ENCODE data around the gene ELOF1. TPM values are rescaled to one million over a fixed set of nuclear protein-coding genes. Genes with fewer than 3 reads are reported as not detected.
A peak's percentile ranks its signal among the peaks of the same experiment; 100 is the strongest.

Gene ELOF1
- total RNA-seq, 1 experiment from 2014 or later: 36.5 TPM

GRCh38 chr19:11563532-11563931 is 4.5 kb upstream of the ELOF1 start:
- H3K9me3 Mint-ChIP-seq (ENCODE audit: low read depth, unreplicated experiment): no peaks in the 10 kb centered on the region
- H3K27me3 Mint-ChIP-seq (ENCODE audit: unreplicated experiment): no peaks in the 10 kb centered on the region
- no peak for TF ChIP-seq CTCF (IDR thresholded peaks at IDR 0.05; ENCODE audit: unreplicated experiment)
- H3K4me3 Mint-ChIP-seq (ENCODE audit: low read depth, unreplicated experiment): no peak overlapping the region
- no peaks in the 10 kb centered on the region for H3K4me1 Mint-ChIP-seq (ENCODE audit: low read depth, unreplicated experiment)
- H3K36me3 Mint-ChIP-seq (ENCODE audit: insufficient read depth, unreplicated experiment): peaks cover 10% of the 10 kb centered on the region
- CTCF ChIA-PET: no interaction called here
- intact Hi-C loops (cut with micrococcal nuclease; ENCODE audit: unreplicated experiment): no loop called here
- no TSS peak for BruUV-seq (replicated peaks)
- H3K27ac Mint-ChIP-seq (ENCODE audit: unreplicated experiment): no peak overlapping the region
- DNase-seq: no peak

DNA sequence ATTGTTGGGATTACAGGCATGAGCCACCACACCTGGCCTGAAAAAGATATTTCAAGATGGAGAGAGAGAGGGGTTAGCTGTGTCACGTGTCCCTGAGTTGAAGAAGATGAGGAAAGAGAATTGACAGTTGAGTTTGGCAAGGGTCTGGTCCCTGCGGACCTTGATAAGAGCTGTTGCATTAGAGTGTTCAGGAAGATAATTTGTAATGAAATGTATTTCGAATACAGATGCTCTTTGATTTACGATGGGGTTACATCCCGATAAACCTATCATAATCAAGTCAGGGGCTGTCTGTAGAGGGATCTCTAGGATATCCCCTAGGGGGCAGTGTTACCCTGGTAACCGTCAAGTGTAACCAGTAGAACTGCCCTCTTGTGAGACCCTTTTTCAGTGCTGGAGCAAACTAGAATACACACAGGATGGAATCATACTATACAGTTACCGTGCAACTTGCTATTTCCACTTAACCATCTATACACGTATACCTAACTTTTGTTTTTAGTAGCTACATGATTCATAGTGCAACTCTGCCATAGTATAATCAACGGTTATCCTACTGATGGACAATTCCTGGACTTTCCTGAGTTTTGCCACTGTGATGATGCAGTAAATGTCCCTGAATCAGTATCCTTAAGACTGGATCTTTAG is 1.5 kb upstream of the ELOF1 start:
- intact Hi-C loops (cut with micrococcal nuclease; ENCODE audit: unreplicated experiment): loop anchor here (1.0 kb wide), 1 partner anchor 16 kb away; no protein-coding TSS in a partner anchor
- peak overlapping the region; percentile 54 for H3K27ac Mint-ChIP-seq (ENCODE audit: unreplicated experiment)
- peak overlapping the region; percentile 92 for H3K4me3 Mint-ChIP-seq (ENCODE audit: low read depth, unreplicated experiment)
- peaks cover 18% of the 10 kb centered on the region for H3K36me3 Mint-ChIP-seq (ENCODE audit: insufficient read depth, unreplicated experiment)
- peak; percentile 34 for TF ChIP-seq CTCF (IDR thresholded peaks at IDR 0.05; ENCODE audit: unreplicated experiment)
- BruUV-seq (replicated peaks): no TSS peak
- H3K27me3 Mint-ChIP-seq (ENCODE audit: unreplicated experiment): no peaks in the 10 kb centered on the region
- H3K9me3 Mint-ChIP-seq (ENCODE audit: low read depth, unreplicated experiment): no peaks in the 10 kb centered on the region
- peaks cover 16% of the 10 kb centered on the region for H3K4me1 Mint-ChIP-seq (ENCODE audit: low read depth, unreplicated experiment)
- CTCF ChIA-PET: no interaction called here
- peak; percentile 59 for DNase-seq

DNA sequence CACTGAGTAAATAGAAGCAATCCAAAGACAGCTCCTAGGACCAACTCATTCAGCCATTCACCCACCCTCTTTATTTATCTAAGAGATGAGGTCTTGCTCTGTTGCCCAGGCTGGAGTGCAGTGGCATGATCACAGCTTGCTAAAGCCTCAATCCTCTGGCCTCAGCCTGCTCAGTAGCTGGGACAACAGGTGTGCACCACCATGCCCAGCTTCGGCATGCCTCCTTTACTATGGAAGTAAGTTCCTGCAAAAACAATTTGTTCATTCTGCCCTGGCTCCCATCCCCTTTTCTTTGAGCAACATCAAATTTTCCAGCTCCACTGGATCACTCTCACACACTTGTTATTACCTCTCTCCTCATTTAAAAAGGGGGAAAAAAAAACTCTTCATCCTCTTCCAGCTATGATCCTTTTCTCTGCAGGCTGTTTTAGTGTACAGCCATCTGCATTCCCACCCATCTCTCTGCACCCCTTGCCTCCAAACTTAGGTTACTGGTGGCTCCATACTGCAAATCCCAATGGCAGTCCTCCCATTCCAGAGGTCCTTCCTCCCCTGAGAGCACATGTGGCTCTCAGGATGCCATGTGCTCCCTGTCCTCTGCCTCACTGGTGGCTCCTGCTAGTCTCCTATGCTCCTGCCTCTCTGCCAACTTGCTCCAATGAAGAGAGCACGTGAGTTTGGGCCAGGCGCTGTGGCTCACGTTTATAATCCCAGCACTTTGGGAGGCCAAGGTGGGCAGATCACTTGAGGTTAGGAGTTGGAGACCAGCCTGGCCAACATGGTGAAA is 2.2 kb downstream of the ELOF1 start:
- H3K4me3 Mint-ChIP-seq (ENCODE audit: low read depth, unreplicated experiment): no peak overlapping the region
- peaks cover 30% of the 10 kb centered on the region for H3K36me3 Mint-ChIP-seq (ENCODE audit: insufficient read depth, unreplicated experiment)
- BruUV-seq (replicated peaks): no TSS peak
- no peak overlapping the region for H3K27ac Mint-ChIP-seq (ENCODE audit: unreplicated experiment)
- TF ChIP-seq CTCF (IDR thresholded peaks at IDR 0.05; ENCODE audit: unreplicated experiment): no peak
- no peak for DNase-seq
- CTCF ChIA-PET: interaction anchor here (0.5 kb wide), 1 partner anchor 274 kb away, joined by 3 read pairs; no protein-coding TSS in a partner anchor
- H3K4me1 Mint-ChIP-seq (ENCODE audit: low read depth, unreplicated experiment): peaks cover 16% of the 10 kb centered on the region
- intact Hi-C loops (cut with micrococcal nuclease; ENCODE audit: unreplicated experiment): no loop called here
- H3K9me3 Mint-ChIP-seq (ENCODE audit: low read depth, unreplicated experiment): no peaks in the 10 kb centered on the region
- no peaks in the 10 kb centered on the region for H3K27me3 Mint-ChIP-seq (ENCODE audit: unreplicated experiment)

GRCh38 chr19:11555246-11555645 is 3.8 kb downstream of the ELOF1 start:
- Mint-ChIP-seq H3K27me3 (ENCODE audit: unreplicated experiment) (no peaks in the 10 kb centered on the region), H3K27ac (ENCODE audit: unreplicated experiment) (no peak overlapping the region), H3K4me1 (ENCODE audit: low read depth, unreplicated experiment) (peaks cover 16% of the 10 kb centered on the region), H3K9me3 (ENCODE audit: low read depth, unreplicated experiment) (no peaks in the 10 kb centered on the region), H3K36me3 (ENCODE audit: insufficient read depth, unreplicated experiment) (peaks cover 30% of the 10 kb centered on the region), H3K4me3 (ENCODE audit: low read depth, unreplicated experiment) (no peak overlapping the region)
- intact Hi-C loops (cut with micrococcal nuclease; ENCODE audit: unreplicated experiment): no loop called here
- BruUV-seq (replicated peaks): no TSS peak
- no peak for DNase-seq
- CTCF ChIA-PET: no interaction called here
- no peak for TF ChIP-seq CTCF (IDR thresholded peaks at IDR 0.05; ENCODE audit: unreplicated experiment)

Data from Calu3 (cell line).